A549 (cell line): ENCODE measurements around the gene CAMTA1. TPM values are rescaled to one million over a fixed set of nuclear protein-coding genes. Genes with fewer than 3 reads are reported as not detected.
A peak's percentile ranks its signal among the peaks of the same experiment; 100 is the strongest.

Experiments
- ATAC-seq, 2 experiments: fragments of 200-7000 bp in 1 of 2; fragments of >200 bp in 1 of 2; cut with Nextera tagmentation in 1 of 2; cut with Tn5 transposase in 1 of 2; 3 replicates each; pipeline versions ENCODE4 v1.8.0 to v1.9.1; 2018 to 2020; ENCODE audit warnings: mild to moderate bottlenecking in 1 of 2, moderate library complexity in 1 of 2
- CTCF ChIA-PET: fragments of 300-600 bp; sonication (Branson Sonifier 250); formaldehyde crosslinking; extraction: SDS; loops from one replicate; lab custom pipeline; 2021; ENCODE audit warnings: antibody characterized with exemption, inconsistent platforms; lab: Yijun Ruan, JAX
- POLR2A ChIA-PET: fragments of 350-600 bp; formaldehyde crosslinking; extraction: SDS; loops from one replicate; lab custom pipeline; 2021; ENCODE audit warnings: antibody characterized with exemption, inconsistent platforms; lab: Yijun Ruan, JAX
- DNase-seq, 2 experiments: peaks; one replicate each; pipeline versions ENCODE4 v3.0.0 to v3.0.0-alpha.2; 2011 to 2016; ENCODE audit warnings: low read depth in 1 of 2, low spot score in 1 of 2
- FAIRE-seq: peaks from 2 replicates; lab custom pipeline; 2011; peaks lifted over from hg19 to GRCh38; lab: Jason Lieb, UNC
- H3K27ac ChIP-seq, 2 experiments: fragments of >200 bp; sonication (Bioruptor Twin); formaldehyde crosslinking; 3 replicates each; pipeline ENCODE4 v1.5.1; 2016 to 2017
- H3K4me1 ChIP-seq: fragments of >200 bp; sonication (Bioruptor Twin); formaldehyde crosslinking; 3 replicates; pipeline ENCODE4 v1.6.1; 2016
- H3K4me2 ChIP-seq: fragments of >200 bp; sonication (Bioruptor Twin); formaldehyde crosslinking; 3 replicates; pipeline ENCODE4 v1.6.1; 2016
- H3K4me3 ChIP-seq: fragments of >200 bp; sonication (Bioruptor Twin); formaldehyde crosslinking; 3 replicates; pipeline ENCODE4 v1.5.1; 2016
- H3K9me3 ChIP-seq: fragments of >200 bp; sonication (Bioruptor Twin); formaldehyde crosslinking; 3 replicates; pipeline ENCODE4 v1.6.1; 2016
- CHD4 ChIP-seq: fragments of 200-600 bp; sonication (generic); IDR thresholded peaks from 2 replicates; pipeline ENCODE4 v1.6.1; 2016; ENCODE audit warnings: antibody characterized with exemption, mild to moderate bottlenecking, borderline replicate concordance
- EHF ChIP-seq: fragments of 250-450 bp; sonication (Bioruptor Pico); IDR thresholded peaks from 2 replicates; pipeline ENCODE4 v1.5.0; 2020; ENCODE audit warnings: mild to moderate bottlenecking
- EHMT2 ChIP-seq: fragments of 200-600 bp; sonication (generic); IDR thresholded peaks from 2 replicates; pipeline ENCODE4 v1.6.1; 2016; ENCODE audit warnings: antibody characterized with exemption, low read depth, mild to moderate bottlenecking, moderate library complexity
- EP300 ChIP-seq, 2 experiments: fragments of >200 bp; sonication (Bioruptor Twin); formaldehyde crosslinking; IDR thresholded peaks; 2 replicates in 1 of 2; 3 replicates in 1 of 2; pipeline ENCODE4 v1.6.1; 2016 to 2017
- ESRRA ChIP-seq: fragments of 150-350 bp; IDR thresholded peaks from 2 replicates; pipeline ENCODE4 v1.6.1; 2014; ENCODE audit warnings: mild to moderate bottlenecking, low read length, borderline replicate concordance
- HDAC2 ChIP-seq: fragments of 200-600 bp; sonication (generic); IDR thresholded peaks from 2 replicates; pipeline ENCODE4 v1.6.1; 2016
- JUN ChIP-seq, 2 experiments: fragments of >200 bp; sonication (Bioruptor Twin); formaldehyde crosslinking; IDR thresholded peaks; 2 replicates in 1 of 2; 3 replicates in 1 of 2; pipeline ENCODE4 v1.6.1; 2016 to 2017
- KDM5A ChIP-seq: fragments of 200-600 bp; sonication (generic); IDR thresholded peaks from 2 replicates; pipeline ENCODE4 v1.6.1; 2016; ENCODE audit warnings: antibody characterized with exemption, mild to moderate bottlenecking
- RARB ChIP-seq: fragments of 250-450 bp; sonication (Bioruptor Pico); IDR thresholded peaks from 2 replicates; pipeline ENCODE4 v1.8.0; 2021; ENCODE audit warnings: mild to moderate bottlenecking, moderate library complexity
- WGBS: methylation state at CpG from one replicate; pipeline ENCODE4 v1.1.6; 2017; ENCODE audit errors: missing lambda C conversion rate; 5-methylcytosine and 5-hydroxymethylcytosine counted together
- polyA plus RNA-seq, 4 experiments: library from polyadenylated mRNA; depleted of rRNA in 3 of 4; stranded (reverse); fragments of >200 nt; fragmentation: RNase III in 1 of 4; extraction: RNeasy Plus Mini Kit Qiagen cat#74134 plus additional on column Dnase treatment in 1 of 4; gene quantifications; 2 replicates in 3 of 4; 3 replicates in 1 of 4; pipeline ENCODE4 v1.2.3, GENCODE V29; 2011 to 2017
- TF ChIP-seq, protein P1 (sequence below): IDR thresholded peaks from 2 replicates; pipeline ENCODE4 v1.6.1; 2012
- TF ChIP-seq, protein P2 (sequence below): fragments of >200 bp; sonication (Bioruptor Twin); formaldehyde crosslinking; IDR thresholded peaks from 2 replicates; pipeline ENCODE4 v1.6.1; 2016
- TF ChIP-seq, protein P3 (sequence below): fragments of 150-350 bp; IDR thresholded peaks from 2 replicates; pipeline ENCODE4 v1.6.1; 2014; ENCODE audit warnings: low read depth, mild to moderate bottlenecking, low read length
- TF ChIP-seq, protein P4 (sequence below): fragments of 200-600 bp; sonication (generic); IDR thresholded peaks from 2 replicates; pipeline ENCODE4 v1.6.1; 2016; ENCODE audit warnings: antibody characterized with exemption, mild to moderate bottlenecking, moderate library complexity
- TF ChIP-seq, protein P5 (sequence below): fragments of 450-650 bp; IDR thresholded peaks from 2 replicates; pipeline ENCODE4 v1.6.1; 2014; ENCODE audit warnings: antibody characterized with exemption
- TF ChIP-seq, protein P6 (sequence below): fragments of 250-450 bp; sonication (Bioruptor Pico); IDR thresholded peaks from 2 replicates; pipeline ENCODE4 v1.5.0; 2021; ENCODE audit warnings: mild to moderate bottlenecking, moderate library complexity, borderline replicate concordance

The CAMTA1 gene
- polyA plus RNA-seq, 2 of the 4 experiments (the other 2 are of a cell fraction), result 58.8 to 75.0 TPM

DNA sequence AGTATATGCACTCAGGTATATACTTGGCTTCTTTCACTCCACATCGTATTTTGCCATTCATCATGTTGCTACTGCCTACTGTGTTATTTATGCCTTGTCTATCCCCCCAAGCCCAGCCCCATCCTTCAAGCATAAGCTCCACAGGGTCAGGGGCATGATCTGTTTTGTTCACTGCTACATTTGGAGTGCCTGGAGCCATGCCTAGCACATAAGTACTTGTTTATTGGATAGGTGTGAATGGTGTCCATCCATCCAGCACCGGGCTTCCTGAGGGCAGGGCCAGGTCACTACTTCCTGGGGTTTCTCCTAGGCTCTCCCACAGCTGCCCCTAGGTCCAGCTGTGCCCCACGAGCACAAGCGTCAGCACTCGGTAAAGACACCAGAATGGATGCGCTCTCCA, 696.8 kb downstream of the CAMTA1 start:
- FAIRE-seq (no peak), DNase-seq (no peak), ATAC-seq (no peak)
- H3K27ac ChIP-seq, result peak overlapping the region in 1 of 2 experiments; percentile 13; a peak in 1 of 6 replicates
- ChIA-PET CTCF (interaction anchor here (0.8 kb wide), 1 partner anchor 11 kb away, joined by 3 read pairs; no protein-coding TSS in a partner anchor), POLR2A (no interaction called here)
- WGBS, result 96% methylated on average over 1 of the region's 6 CpGs
- peaks cover 13% of the 10 kb centered on the region for H3K4me1 ChIP-seq
- TF ChIP-seq ESRRA, result no peak
- TF ChIP-seq, protein P1, sequence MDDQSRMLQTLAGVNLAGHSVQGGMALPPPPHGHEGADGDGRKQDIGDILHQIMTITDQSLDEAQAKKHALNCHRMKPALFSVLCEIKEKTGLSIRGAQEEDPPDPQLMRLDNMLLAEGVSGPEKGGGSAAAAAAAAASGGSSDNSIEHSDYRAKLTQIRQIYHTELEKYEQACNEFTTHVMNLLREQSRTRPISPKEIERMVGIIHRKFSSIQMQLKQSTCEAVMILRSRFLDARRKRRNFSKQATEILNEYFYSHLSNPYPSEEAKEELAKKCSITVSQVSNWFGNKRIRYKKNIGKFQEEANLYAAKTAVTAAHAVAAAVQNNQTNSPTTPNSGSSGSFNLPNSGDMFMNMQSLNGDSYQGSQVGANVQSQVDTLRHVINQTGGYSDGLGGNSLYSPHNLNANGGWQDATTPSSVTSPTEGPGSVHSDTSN, result no peak
- no peak for TF ChIP-seq EHF (CRISPR knock-in tag)
- no peak for TF ChIP-seq EP300 (IDR thresholded peaks at IDR 0.05)
- TF ChIP-seq, protein P2, sequence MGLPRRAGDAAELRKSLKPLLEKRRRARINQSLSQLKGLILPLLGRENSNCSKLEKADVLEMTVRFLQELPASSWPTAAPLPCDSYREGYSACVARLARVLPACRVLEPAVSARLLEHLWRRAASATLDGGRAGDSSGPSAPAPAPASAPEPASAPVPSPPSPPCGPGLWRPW, result no peak
- TF ChIP-seq, protein P3, sequence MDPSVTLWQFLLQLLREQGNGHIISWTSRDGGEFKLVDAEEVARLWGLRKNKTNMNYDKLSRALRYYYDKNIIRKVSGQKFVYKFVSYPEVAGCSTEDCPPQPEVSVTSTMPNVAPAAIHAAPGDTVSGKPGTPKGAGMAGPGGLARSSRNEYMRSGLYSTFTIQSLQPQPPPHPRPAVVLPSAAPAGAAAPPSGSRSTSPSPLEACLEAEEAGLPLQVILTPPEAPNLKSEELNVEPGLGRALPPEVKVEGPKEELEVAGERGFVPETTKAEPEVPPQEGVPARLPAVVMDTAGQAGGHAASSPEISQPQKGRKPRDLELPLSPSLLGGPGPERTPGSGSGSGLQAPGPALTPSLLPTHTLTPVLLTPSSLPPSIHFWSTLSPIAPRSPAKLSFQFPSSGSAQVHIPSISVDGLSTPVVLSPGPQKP, result no peak
- no peak for TF ChIP-seq HDAC2
- TF ChIP-seq, protein P4, sequence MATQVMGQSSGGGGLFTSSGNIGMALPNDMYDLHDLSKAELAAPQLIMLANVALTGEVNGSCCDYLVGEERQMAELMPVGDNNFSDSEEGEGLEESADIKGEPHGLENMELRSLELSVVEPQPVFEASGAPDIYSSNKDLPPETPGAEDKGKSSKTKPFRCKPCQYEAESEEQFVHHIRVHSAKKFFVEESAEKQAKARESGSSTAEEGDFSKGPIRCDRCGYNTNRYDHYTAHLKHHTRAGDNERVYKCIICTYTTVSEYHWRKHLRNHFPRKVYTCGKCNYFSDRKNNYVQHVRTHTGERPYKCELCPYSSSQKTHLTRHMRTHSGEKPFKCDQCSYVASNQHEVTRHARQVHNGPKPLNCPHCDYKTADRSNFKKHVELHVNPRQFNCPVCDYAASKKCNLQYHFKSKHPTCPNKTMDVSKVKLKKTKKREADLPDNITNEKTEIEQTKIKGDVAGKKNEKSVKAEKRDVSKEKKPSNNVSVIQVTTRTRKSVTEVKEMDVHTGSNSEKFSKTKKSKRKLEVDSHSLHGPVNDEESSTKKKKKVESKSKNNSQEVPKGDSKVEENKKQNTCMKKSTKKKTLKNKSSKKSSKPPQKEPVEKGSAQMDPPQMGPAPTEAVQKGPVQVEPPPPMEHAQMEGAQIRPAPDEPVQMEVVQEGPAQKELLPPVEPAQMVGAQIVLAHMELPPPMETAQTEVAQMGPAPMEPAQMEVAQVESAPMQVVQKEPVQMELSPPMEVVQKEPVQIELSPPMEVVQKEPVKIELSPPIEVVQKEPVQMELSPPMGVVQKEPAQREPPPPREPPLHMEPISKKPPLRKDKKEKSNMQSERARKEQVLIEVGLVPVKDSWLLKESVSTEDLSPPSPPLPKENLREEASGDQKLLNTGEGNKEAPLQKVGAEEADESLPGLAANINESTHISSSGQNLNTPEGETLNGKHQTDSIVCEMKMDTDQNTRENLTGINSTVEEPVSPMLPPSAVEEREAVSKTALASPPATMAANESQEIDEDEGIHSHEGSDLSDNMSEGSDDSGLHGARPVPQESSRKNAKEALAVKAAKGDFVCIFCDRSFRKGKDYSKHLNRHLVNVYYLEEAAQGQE, result no peak
- no peak overlapping the region for H3K4me3 ChIP-seq
- no peak overlapping the region for H3K4me2 ChIP-seq
- H3K9me3 ChIP-seq, result no peaks in the 10 kb centered on the region

DNA sequence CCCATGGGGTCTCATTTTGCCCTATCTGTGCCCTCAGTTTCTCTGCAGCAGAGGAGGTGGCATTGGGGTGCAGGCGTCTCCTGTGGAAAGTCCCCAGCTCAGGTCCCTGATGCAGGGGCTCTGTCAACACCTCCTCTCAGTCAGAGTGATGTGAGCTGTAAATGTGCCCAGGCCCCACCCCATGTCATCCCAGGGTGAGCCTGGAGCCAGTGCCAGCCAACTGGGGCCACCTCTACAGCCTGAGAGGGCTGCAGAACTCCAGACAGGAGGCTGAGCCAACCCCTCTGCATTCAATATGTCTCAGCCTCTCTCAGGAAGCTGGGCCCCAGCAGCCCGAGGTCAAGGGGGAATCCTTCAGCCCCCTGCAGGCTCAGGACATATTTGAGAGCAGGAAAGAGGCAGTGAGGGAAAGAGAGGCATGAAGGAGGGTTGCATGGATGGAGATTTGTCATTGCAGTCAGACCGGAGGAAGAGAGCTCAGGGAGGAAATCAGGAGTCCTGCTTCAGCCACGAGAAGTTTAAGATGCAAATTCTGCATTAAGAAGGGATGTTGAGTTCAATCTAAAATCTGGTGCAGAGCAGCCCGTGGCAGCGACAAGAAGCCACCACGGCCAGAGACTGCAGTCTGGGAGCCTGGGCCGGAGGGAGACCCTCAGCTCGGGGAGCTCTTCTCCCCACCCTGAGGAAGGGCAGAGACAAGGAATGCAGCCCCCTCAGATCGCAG, 697.7 kb downstream of the CAMTA1 start:
- WGBS, result 63% methylated on average over 10 of the region's 10 CpGs
- POLR2A ChIA-PET, result no interaction called here
- DNase-seq, result no peak
- H3K4me3 ChIP-seq, result no peak overlapping the region
- ATAC-seq, result no peak; a peak in 1 of 6 replicates
- TF ChIP-seq, protein P5, sequence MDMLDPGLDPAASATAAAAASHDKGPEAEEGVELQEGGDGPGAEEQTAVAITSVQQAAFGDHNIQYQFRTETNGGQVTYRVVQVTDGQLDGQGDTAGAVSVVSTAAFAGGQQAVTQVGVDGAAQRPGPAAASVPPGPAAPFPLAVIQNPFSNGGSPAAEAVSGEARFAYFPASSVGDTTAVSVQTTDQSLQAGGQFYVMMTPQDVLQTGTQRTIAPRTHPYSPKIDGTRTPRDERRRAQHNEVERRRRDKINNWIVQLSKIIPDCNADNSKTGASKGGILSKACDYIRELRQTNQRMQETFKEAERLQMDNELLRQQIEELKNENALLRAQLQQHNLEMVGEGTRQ, result no peak
- no peak for TF ChIP-seq KDM5A
- TF ChIP-seq, protein P6, sequence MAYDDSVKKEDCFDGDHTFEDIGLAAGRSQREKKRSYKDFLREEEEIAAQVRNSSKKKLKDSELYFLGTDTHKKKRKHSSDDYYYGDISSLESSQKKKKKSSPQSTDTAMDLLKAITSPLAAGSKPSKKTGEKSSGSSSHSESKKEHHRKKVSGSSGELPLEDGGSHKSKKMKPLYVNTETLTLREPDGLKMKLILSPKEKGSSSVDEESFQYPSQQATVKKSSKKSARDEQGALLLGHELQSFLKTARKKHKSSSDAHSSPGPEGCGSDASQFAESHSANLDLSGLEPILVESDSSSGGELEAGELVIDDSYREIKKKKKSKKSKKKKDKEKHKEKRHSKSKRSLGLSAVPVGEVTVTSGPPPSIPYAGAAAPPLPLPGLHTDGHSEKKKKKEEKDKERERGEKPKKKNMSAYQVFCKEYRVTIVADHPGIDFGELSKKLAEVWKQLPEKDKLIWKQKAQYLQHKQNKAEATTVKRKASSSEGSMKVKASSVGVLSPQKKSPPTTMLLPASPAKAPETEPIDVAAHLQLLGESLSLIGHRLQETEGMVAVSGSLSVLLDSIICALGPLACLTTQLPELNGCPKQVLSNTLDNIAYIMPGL (CRISPR knock-in tag), result no peak
- TF ChIP-seq CHD4, result no peak
- no peak for TF ChIP-seq RARB (CRISPR knock-in tag)
- no peak for TF ChIP-seq EHMT2
- TF ChIP-seq JUN (IDR thresholded peaks at IDR 0.05), result no peak
- TF ChIP-seq, all 56 proteins: peak for 0
- no peaks in the 10 kb centered on the region for H3K9me3 ChIP-seq
- CTCF ChIA-PET, result interaction anchor here (0.8 to 1.2 kb wide), 2 partner anchors 9 to 12 kb away, joined by 3 to 4 read pairs; no protein-coding TSS in a partner anchor
- FAIRE-seq, result no peak
- peak overlapping the region in 1 of 2 experiments; percentile 67; a peak in 3 of 6 replicates for H3K27ac ChIP-seq
- H3K4me1 ChIP-seq, result peaks cover 13% of the 10 kb centered on the region
- no peak overlapping the region for H3K4me2 ChIP-seq
